ENCODE results near the gene PFKFB3.
A peak's percentile ranks its signal among the peaks of the same experiment; 100 is the strongest.

The PFKFB3 gene

DNA sequence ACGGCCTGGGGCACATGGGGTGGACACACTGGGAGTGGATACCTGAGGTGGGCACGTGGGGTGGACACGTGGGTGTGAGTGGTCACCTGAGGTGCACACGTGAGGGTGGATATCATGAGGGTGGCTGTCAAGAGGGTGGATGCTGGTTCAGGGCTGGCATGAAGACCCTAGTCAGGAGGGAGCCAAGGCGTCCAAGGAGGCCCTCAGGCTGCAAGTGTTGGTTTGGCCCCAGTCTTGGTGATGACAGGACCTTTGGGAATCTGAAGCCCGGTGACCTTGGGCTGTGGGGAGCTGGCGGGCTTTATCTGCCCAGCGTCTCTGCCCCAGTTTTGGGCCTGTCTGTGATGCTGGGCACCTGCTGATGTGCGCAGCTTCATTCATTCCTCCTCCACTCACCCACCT lies 24.9 kb upstream of the PFKFB3 start:
- TF ChIP-seq CTCF (conservative IDR thresholded peaks at IDR 0.05; ENCODE audit: low read depth) = no peak
- no peak overlapping the region for H3K27ac ChIP-seq
- ChIA-PET CTCF (interaction anchor here (0.6 kb wide), 1 partner anchor 17 kb away, joined by 3 read pairs; no protein-coding TSS in a partner anchor), POLR2A (ENCODE audit: low non-redundant PET) (no interaction called here)
- DNase-seq (ENCODE audit: low spot score) = no peak

DNA sequence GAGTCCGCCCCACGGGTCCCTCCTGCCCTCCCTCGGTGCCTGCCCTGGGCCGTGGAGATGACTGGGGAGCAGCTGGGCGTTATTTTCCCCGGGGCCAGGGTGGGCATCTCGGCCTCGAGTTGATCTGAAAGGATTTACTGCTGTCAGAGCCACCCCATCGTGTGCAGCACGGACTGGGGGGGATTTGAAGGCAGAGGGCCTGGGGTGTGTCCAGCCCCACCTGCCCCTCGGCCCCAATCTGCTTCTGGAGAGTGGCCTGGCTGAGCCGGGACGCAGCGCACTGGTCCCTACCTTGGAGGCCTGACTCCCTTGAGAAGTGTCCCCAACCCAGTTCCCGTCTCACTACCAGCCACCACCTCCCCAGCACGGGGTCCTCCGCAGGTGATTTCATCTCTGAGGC lies 24.2 kb upstream of the PFKFB3 start:
- POLR2A ChIA-PET (ENCODE audit: low non-redundant PET) = no interaction called here
- no peak for DNase-seq (ENCODE audit: low spot score)
- no peak overlapping the region for H3K27ac ChIP-seq
- no peak for TF ChIP-seq CTCF (conservative IDR thresholded peaks at IDR 0.05; ENCODE audit: low read depth)
- CTCF ChIA-PET = interaction anchor here (0.6 to 1.0 kb wide), 2 partner anchors 18 to 24 kb away, joined by 3 to 4 read pairs; partner anchors contain the start of gene PFKFB3

GRCh38 chr10:6179078-6179477 lies 23.7 kb upstream of the PFKFB3 start:
- TF ChIP-seq CTCF (conservative IDR thresholded peaks at IDR 0.05; ENCODE audit: low read depth) = no peak
- CTCF ChIA-PET = interaction anchor here (1.0 kb wide), 1 partner anchor 24 kb away, joined by 4 read pairs; the partner anchor contains the start of gene PFKFB3

DNA sequence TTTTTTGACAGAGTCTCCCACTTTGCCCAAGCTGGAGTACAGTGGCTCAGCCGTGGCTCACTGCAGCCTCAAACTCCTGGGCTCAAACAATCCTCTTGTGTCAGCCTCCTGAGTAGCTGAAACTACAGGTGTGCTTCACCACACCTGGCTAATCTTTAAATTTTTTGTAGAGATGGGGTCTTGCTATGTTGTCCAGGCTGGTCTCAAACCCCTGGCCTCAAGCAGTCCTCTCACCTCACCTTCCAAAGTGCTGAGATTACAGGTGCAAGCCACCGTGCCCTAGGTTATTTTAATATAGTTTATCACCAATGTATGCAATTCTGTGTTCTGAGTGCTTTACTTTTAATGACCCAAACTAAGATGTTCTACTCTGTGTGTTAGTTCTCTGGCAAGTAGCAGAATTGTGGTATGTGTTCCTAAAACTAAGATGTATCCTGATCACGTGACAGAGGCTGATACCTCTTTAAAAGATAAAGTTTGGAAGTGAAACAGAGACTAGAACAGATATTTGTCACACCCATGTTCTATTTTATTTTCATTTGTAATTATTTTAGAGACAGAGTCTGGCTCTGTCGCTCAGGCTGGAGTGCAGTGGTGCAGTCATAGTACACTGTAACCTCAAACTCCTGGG lies 22.1 kb upstream of the PFKFB3 start:
- no peak for DNase-seq (ENCODE audit: low spot score)
- no peak for TF ChIP-seq CTCF (conservative IDR thresholded peaks at IDR 0.05; ENCODE audit: low read depth)
- POLR2A ChIA-PET (ENCODE audit: low non-redundant PET) = no interaction called here
- no peak overlapping the region for H3K27ac ChIP-seq
- CTCF ChIA-PET = interaction anchor here (0.7 kb wide), 1 partner anchor 386 kb away, joined by 3 read pairs; no protein-coding TSS in a partner anchor

More at GRCh38 chr10:6179078-6179477, 23.7 kb upstream of the PFKFB3 start:
- POLR2A ChIA-PET (ENCODE audit: low non-redundant PET) = no interaction called here
- no peak for DNase-seq (ENCODE audit: low spot score)
- H3K27ac ChIP-seq = no peak overlapping the region

GRCh38 chr10:6181249-6181648 lies 21.5 kb upstream of the PFKFB3 start:
- no peak for DNase-seq (ENCODE audit: low spot score)
- POLR2A ChIA-PET (ENCODE audit: low non-redundant PET) = no interaction called here
- no peak for TF ChIP-seq CTCF (conservative IDR thresholded peaks at IDR 0.05; ENCODE audit: low read depth)
- CTCF ChIA-PET = interaction anchor here (0.7 kb wide), 1 partner anchor 387 kb away, joined by 3 read pairs; no protein-coding TSS in a partner anchor
- H3K27ac ChIP-seq = no peak overlapping the region

DNA sequence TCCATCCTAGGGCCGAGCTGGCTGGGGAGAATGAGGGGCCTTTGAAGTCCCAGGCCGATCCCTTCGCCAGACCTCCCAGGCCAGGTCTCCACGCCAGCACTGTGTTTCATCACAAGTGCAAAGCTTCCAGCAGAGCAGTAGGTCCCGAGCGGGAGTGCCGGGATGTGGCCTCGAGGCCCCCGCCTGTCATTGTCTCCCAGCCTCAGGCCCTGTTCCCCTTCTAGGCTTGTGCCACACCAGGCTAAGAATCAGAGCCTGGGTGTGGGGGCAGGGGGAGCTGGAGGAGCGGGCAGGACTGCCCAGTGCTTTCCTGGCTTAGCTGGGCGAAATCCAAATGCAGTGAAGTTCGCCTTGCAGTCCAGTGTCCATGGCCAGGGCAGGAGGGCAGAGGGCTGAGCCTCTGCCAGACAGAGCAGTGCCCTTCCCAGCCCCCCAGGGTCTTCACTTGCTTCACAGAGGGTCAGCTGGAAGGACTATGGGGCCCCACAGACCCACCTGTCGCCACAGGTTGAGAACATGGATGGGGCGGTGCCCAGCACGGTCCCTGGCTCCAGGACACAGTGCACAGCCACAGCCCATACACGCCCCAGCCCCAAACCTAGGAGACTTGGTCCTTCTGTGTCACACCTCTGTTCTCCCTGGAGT lies 20.2 kb upstream of the PFKFB3 start:
- CTCF ChIA-PET = interaction anchor here (0.7 kb wide), 1 partner anchor 15 kb away, joined by 3 read pairs; no protein-coding TSS in a partner anchor
- DNase-seq (ENCODE audit: low spot score) = no peak
- no peak for TF ChIP-seq CTCF (conservative IDR thresholded peaks at IDR 0.05; ENCODE audit: low read depth)
- peak overlapping the region; percentile 11 for H3K27ac ChIP-seq
- POLR2A ChIA-PET (ENCODE audit: low non-redundant PET) = no interaction called here
